MCF 10A (cell line): ENCODE results near the gene REL. TPM values are rescaled to one million over a fixed set of nuclear protein-coding genes. Genes with fewer than 3 reads are reported as not detected.

Experiments
- BruUV-seq: library from RNA; stranded (reverse); fragments of 400-500 nt; replicated peaks from 2 replicates; lab custom pipeline; 2021; lab: Mats Ljungman, UMichigan
- CTCF ChIA-PET: fragments of 300-600 bp; sonication (Branson Sonifier 250); formaldehyde crosslinking; extraction: SDS; loops from one replicate; lab custom pipeline; 2021; ENCODE audit warnings: antibody characterized with exemption, inconsistent platforms; lab: Yijun Ruan, JAX
- POLR2A ChIA-PET: fragments of 300-600, 350-650 bp; sonication (Branson Sonifier 250); formaldehyde crosslinking; extraction: SDS; loops from one replicate; lab custom pipeline; 2020; ENCODE audit warnings: antibody characterized with exemption, inconsistent platforms; lab: Yijun Ruan, JAX
- DNase-seq: peaks from one replicate; pipeline ENCODE4 v3.0.0-alpha.2; 2018; ENCODE audit not compliant: unreplicated experiment
- H3K27ac Mint-ChIP-seq: one replicate; pipeline ENCODE4 v1.8.0; 2022; ENCODE audit warnings: mild to moderate bottlenecking, low read depth, mixed read lengths; ENCODE audit not compliant: unreplicated experiment
- H3K27me3 Mint-ChIP-seq: one replicate; pipeline ENCODE4 v1.8.0; 2022; ENCODE audit warnings: mixed read lengths; ENCODE audit not compliant: insufficient read depth, unreplicated experiment
- H3K36me3 Mint-ChIP-seq: one replicate; pipeline ENCODE4 v1.8.0; 2022; ENCODE audit warnings: mild to moderate bottlenecking, moderate library complexity, mixed read lengths; ENCODE audit not compliant: insufficient read depth, unreplicated experiment
- H3K4me1 Mint-ChIP-seq: one replicate; pipeline ENCODE4 v1.8.0; 2022; ENCODE audit warnings: mixed read lengths; ENCODE audit not compliant: insufficient read depth, unreplicated experiment
- H3K4me3 Mint-ChIP-seq: one replicate; pipeline ENCODE4 v1.8.0; 2022; ENCODE audit warnings: mild to moderate bottlenecking, moderate library complexity, mixed read lengths; ENCODE audit not compliant: unreplicated experiment
- H3K9me3 Mint-ChIP-seq: one replicate; pipeline ENCODE4 v1.8.0; 2022; ENCODE audit warnings: mixed read lengths; ENCODE audit not compliant: unreplicated experiment
- intact Hi-C: fragments of 100-400 bp; cut with micrococcal nuclease; formaldehyde crosslinking; loops from 2 replicates; pipeline ENCODE4 v1.14.1; 2022
- total RNA-seq: library from RNA; stranded (reverse); gene quantifications from 2 replicates; pipeline ENCODE4 v1.2.3, GENCODE V29; 2022
- TF ChIP-seq, protein P1 (sequence below): fragments of 200-600 bp; IDR thresholded peaks from one replicate; pipeline ENCODE4 v1.8.0; 2022; ENCODE audit warnings: antibody characterized with exemption, mild to moderate bottlenecking; ENCODE audit not compliant: unreplicated experiment

REL gene
- total RNA-seq, 1 experiment from 2014 or later, result 11.3 TPM

- no TSS peak for BruUV-seq
- Mint-ChIP-seq H3K27me3 (no peaks in the 10 kb centered on the region), H3K4me3 (no peak overlapping the region), H3K4me1 (no peaks in the 10 kb centered on the region), H3K9me3 (no peaks in the 10 kb centered on the region), H3K36me3 (no peaks in the 10 kb centered on the region), H3K27ac (no peak overlapping the region)
- POLR2A ChIA-PET, result interaction anchor here (1.3 to 6.5 kb wide), 3 partner anchors 10 to 82 kb away, joined by 5 to 34 read pairs (median 22); no protein-coding TSS in a partner anchor
- CTCF ChIA-PET, result interaction anchor here (0.6 to 1.5 kb wide), 2 partner anchors 27 to 33 kb away, joined by 3 to 4 read pairs; no protein-coding TSS in a partner anchor
- TF ChIP-seq, protein P1, sequence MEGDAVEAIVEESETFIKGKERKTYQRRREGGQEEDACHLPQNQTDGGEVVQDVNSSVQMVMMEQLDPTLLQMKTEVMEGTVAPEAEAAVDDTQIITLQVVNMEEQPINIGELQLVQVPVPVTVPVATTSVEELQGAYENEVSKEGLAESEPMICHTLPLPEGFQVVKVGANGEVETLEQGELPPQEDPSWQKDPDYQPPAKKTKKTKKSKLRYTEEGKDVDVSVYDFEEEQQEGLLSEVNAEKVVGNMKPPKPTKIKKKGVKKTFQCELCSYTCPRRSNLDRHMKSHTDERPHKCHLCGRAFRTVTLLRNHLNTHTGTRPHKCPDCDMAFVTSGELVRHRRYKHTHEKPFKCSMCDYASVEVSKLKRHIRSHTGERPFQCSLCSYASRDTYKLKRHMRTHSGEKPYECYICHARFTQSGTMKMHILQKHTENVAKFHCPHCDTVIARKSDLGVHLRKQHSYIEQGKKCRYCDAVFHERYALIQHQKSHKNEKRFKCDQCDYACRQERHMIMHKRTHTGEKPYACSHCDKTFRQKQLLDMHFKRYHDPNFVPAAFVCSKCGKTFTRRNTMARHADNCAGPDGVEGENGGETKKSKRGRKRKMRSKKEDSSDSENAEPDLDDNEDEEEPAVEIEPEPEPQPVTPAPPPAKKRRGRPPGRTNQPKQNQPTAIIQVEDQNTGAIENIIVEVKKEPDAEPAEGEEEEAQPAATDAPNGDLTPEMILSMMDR, result no peak
- intact Hi-C loops, result no loop called here
- no peak for DNase-seq
Measured at GRCh38 chr2:60966507-60967405, 85.4 kb downstream of the REL start.

DNA sequence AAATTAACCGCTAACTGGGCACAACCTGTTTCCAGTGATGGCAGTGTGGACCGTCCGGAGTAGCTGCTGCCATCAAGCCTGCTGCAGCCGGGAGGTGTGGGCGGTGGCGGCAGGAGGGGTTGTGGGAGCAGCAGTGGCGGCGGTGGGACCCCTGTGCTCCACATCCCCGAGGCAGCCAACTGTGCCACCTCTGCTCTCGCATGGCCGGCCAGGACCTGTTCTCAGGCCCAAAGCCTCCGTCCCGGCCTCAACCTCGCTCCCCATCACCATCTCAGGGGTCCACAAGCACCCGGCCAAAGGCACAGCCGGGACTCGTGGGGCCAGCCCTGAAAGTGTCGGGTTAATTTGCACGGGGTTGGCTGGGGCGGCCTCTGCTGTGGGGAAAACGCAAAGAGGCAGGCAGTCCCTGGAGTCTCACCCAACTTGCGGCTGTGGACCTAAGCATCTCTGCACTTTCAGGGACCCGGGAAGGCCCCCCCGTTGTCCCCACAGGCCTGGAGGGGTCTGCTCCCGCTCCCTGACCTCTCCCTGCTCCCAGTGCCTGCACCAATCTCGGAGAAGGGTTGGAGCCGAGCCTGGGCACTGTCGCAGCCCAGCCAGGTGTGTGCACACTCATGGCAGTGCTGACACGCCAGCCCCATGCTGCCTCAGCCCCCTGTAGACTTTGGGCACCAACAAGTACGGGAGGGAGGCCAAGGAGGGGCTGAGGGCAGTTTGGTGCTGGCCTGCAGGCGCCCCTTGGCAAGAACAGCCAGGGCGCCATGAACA is 91.7 kb downstream of the REL start:
- CTCF ChIA-PET, result interaction anchor here (0.6 to 1.5 kb wide), 2 partner anchors 26 to 977 kb away, joined by 3 to 5 read pairs; no protein-coding TSS in a partner anchor

DNA sequence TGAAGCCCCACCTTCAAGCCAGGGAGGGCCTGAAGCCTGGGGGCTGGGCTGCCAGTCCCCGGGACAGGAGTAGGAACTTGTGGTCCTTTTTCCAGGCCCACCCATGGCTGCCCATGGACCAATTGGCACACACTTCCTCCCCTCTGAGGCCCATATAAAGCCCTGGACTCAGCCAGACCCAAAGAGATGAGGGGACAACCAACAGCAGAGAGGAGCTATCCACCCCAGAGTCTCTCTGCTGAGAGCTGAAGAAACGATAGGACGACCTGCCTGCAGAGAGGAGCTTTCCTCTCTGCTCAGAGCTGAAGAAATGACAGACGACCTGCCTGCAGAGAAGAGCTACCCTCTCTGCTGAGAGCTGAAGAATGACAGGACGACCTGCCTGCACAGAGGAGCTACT is 92.3 kb downstream of the REL start:
- H3K9me3 Mint-ChIP-seq, result no peaks in the 10 kb centered on the region
- BruUV-seq, result no TSS peak
- H3K4me1 Mint-ChIP-seq, result no peaks in the 10 kb centered on the region
- H3K27me3 Mint-ChIP-seq, result no peaks in the 10 kb centered on the region
- intact Hi-C loops, result no loop called here
- H3K27ac Mint-ChIP-seq, result no peak overlapping the region
- ChIA-PET CTCF (interaction anchor here (0.6 to 0.9 kb wide), 2 partner anchors 25 to 978 kb away, joined by 3 to 4 read pairs; no protein-coding TSS in a partner anchor), POLR2A (interaction anchor here (0.6 kb wide), 1 partner anchor 53 kb away, joined by 7 read pairs; no protein-coding TSS in a partner anchor)
- TF ChIP-seq, protein P1, result no peak
- peaks cover 6% of the 10 kb centered on the region for H3K36me3 Mint-ChIP-seq
- DNase-seq, result no peak
- no peak overlapping the region for H3K4me3 Mint-ChIP-seq

More for the DNA sequence above, 91.7 kb downstream of the REL start:
- no TSS peak for BruUV-seq
- H3K9me3 Mint-ChIP-seq, result no peaks in the 10 kb centered on the region
- DNase-seq, result no peak
- POLR2A ChIA-PET, result interaction anchor here (0.6 kb wide), 2 partner anchors 15 to 53 kb away, joined by 3 to 7 read pairs; no protein-coding TSS in a partner anchor
- H3K4me3 Mint-ChIP-seq, result no peak overlapping the region
- H3K27ac Mint-ChIP-seq, result no peak overlapping the region
- intact Hi-C loops, result no loop called here
- TF ChIP-seq, protein P1, result no peak
- no peaks in the 10 kb centered on the region for H3K4me1 Mint-ChIP-seq
- H3K27me3 Mint-ChIP-seq, result no peaks in the 10 kb centered on the region
- H3K36me3 Mint-ChIP-seq, result peaks cover 6% of the 10 kb centered on the region
